Lower leg skin (tissue), 3 donors: ENCODE measurements around the gene CHAC2.

Source experiments
- POLR2A ChIP-seq, 2 donors: fragments of 450-650 bp; IDR thresholded peaks; one replicate each; pipeline ENCODE4 v1.6.1; 2016 to 2017; ENCODE audit warnings: antibody characterized with exemption in 2 of 2, mild to moderate bottlenecking in 1 of 2, moderate library complexity in 1 of 2
- TF ChIP-seq, protein P1 (sequence below), 3 donors: fragments of 450-650 bp; IDR thresholded peaks; one replicate each; pipeline ENCODE4 v1.5.1; 2016; ENCODE audit warnings: antibody characterized with exemption in 3 of 3, mild to moderate bottlenecking in 3 of 3, moderate library complexity in 2 of 3

DNA sequence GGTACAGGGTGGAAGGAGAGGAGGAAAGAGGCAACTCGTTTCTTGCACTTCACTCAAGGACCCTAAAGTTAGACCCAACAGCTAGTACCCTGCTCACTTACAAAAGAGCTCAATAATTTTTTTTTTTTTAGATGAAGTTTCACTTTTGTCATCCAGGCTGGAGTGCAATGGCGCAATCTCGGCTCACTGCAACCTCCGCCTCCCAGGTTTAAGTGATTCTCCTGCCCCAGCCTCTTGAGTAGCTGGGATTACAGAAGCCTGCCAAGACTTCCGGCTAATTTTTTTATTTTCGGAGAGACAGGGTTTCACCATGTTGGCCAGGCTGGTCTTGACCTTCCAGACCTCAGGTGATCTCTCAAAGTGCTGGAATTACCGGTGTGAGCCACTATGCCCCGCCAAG, 15.1 kb downstream of the CHAC2 start:
- no peak for TF ChIP-seq POLR2A (IDR thresholded peaks at IDR 0.05)
- TF ChIP-seq, protein P1, sequence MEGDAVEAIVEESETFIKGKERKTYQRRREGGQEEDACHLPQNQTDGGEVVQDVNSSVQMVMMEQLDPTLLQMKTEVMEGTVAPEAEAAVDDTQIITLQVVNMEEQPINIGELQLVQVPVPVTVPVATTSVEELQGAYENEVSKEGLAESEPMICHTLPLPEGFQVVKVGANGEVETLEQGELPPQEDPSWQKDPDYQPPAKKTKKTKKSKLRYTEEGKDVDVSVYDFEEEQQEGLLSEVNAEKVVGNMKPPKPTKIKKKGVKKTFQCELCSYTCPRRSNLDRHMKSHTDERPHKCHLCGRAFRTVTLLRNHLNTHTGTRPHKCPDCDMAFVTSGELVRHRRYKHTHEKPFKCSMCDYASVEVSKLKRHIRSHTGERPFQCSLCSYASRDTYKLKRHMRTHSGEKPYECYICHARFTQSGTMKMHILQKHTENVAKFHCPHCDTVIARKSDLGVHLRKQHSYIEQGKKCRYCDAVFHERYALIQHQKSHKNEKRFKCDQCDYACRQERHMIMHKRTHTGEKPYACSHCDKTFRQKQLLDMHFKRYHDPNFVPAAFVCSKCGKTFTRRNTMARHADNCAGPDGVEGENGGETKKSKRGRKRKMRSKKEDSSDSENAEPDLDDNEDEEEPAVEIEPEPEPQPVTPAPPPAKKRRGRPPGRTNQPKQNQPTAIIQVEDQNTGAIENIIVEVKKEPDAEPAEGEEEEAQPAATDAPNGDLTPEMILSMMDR (IDR thresholded peaks at IDR 0.05), result no peak
